AG04450 (cell line): Measurements from ENCODE around the gene ANO7. TPM values are rescaled to one million over a fixed set of nuclear protein-coding genes. Genes with fewer than 3 reads are reported as not detected.

ENCODE experiments used
- CTCF ChIA-PET: fragments of 300-600, 350-600 bp; formaldehyde crosslinking; extraction: SDS; loops from one replicate; lab custom pipeline; 2022; ENCODE audit warnings: antibody characterized with exemption, inconsistent platforms; lab: Charles Lee
- POLR2A ChIA-PET: fragments of 350-600 bp; formaldehyde crosslinking; extraction: SDS; loops from one replicate; lab custom pipeline; 2021; ENCODE audit warnings: antibody characterized with exemption, inconsistent platforms; lab: Yijun Ruan, JAX
- DNase-seq: peaks from one replicate; pipeline ENCODE4 v3.0.0-alpha.2; 2011; ENCODE audit warnings: low read depth, low spot score
- H3K27ac ChIP-seq: one replicate; pipeline ENCODE4 v1.5.1; 2012; ENCODE audit warnings: low read depth, low read length, control low read depth
- H3K27me3 ChIP-seq: one replicate; pipeline ENCODE4 v1.6.0; 2012; ENCODE audit warnings: low read length; ENCODE audit not compliant: control insufficient read depth, insufficient read depth
- H3K4me3 ChIP-seq: 2 replicates; pipeline ENCODE4 v1.5.1; 2011; ENCODE audit warnings: mild to moderate bottlenecking, low read depth, low read length, control low read depth
- H3K9me3 ChIP-seq: 2 replicates; pipeline ENCODE4 v1.5.1; 2012; ENCODE audit warnings: low read length; ENCODE audit not compliant: control insufficient read depth, insufficient read depth
- polyA plus RNA-seq: library from polyadenylated mRNA; depleted of rRNA; stranded (reverse); fragments of >200 nt; gene quantifications from 2 replicates; pipeline ENCODE4 v1.2.3, GENCODE V29; 2011
- TF ChIP-seq, protein P1 (sequence below): IDR thresholded peaks from 2 replicates; pipeline ENCODE4 v1.5.1; 2011; ENCODE audit warnings: low read depth, low read length, control low read depth, inconsistent platforms

ANO7 gene
- polyA plus RNA-seq, 1 experiment: 0.21 TPM

DNA sequence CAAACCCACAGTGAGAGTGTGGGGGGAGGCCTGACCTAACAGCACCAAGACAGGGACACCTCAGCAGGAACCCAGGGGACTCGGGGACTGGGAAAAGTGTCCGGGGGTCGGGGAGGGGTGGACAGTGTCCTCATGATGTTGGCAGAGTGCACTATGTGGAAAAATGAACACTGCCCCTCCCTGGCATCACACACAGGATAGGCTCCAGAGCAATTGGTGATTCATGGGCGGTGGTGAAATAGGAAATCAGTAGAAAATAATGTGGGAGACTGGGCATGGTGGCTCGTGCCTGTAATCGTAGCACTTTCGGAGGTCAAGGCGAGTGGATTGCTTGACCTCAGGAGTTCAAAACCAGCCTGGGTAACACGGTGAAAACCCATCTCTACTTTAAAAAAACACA, 3.6 kb upstream of the ANO7 start:
- Histone ChIP-seq H3K4me3 (no peak overlapping the region), H3K27me3 (peaks cover 8% of the 10 kb centered on the region), H3K27ac (no peak overlapping the region), H3K9me3 (no peaks in the 10 kb centered on the region; the same call in 1 of the 2 replicates)
- CTCF ChIA-PET: no interaction called here
- TF ChIP-seq, protein P1, sequence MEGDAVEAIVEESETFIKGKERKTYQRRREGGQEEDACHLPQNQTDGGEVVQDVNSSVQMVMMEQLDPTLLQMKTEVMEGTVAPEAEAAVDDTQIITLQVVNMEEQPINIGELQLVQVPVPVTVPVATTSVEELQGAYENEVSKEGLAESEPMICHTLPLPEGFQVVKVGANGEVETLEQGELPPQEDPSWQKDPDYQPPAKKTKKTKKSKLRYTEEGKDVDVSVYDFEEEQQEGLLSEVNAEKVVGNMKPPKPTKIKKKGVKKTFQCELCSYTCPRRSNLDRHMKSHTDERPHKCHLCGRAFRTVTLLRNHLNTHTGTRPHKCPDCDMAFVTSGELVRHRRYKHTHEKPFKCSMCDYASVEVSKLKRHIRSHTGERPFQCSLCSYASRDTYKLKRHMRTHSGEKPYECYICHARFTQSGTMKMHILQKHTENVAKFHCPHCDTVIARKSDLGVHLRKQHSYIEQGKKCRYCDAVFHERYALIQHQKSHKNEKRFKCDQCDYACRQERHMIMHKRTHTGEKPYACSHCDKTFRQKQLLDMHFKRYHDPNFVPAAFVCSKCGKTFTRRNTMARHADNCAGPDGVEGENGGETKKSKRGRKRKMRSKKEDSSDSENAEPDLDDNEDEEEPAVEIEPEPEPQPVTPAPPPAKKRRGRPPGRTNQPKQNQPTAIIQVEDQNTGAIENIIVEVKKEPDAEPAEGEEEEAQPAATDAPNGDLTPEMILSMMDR: no peak
- DNase-seq: no peak
- POLR2A ChIA-PET: no interaction called here

DNA sequence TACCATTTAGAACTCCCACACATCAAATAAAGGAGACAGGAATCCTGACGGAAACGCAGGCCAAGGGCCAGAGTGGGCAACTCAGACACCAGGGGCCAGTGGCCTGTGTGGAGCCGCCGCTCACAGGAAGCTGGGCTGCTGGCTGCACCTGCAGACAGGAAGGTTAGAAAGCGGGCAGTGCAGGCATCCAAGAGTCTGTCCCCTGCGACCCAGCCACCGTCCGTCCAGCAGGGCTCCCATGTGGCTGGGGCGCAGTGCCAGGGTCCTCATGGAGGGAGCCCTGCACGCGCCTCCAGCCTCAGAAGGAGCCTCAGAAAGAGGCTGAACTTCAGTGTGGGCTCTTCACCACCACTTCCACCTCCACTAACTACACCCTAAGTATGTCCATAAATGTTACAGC, 2.5 kb upstream of the ANO7 start:
- POLR2A ChIA-PET: no interaction called here
- Histone ChIP-seq H3K4me3 (no peak overlapping the region), H3K27ac (no peak overlapping the region), H3K27me3 (peaks cover 8% of the 10 kb centered on the region), H3K9me3 (no peaks in the 10 kb centered on the region; the same call in 1 of the 2 replicates)
- CTCF ChIA-PET: interaction anchor here (0.6 kb wide), 1 partner anchor 76 kb away, joined by 3 read pairs; no protein-coding TSS in a partner anchor
- TF ChIP-seq, protein P1: no peak
- DNase-seq: no peak

DNA sequence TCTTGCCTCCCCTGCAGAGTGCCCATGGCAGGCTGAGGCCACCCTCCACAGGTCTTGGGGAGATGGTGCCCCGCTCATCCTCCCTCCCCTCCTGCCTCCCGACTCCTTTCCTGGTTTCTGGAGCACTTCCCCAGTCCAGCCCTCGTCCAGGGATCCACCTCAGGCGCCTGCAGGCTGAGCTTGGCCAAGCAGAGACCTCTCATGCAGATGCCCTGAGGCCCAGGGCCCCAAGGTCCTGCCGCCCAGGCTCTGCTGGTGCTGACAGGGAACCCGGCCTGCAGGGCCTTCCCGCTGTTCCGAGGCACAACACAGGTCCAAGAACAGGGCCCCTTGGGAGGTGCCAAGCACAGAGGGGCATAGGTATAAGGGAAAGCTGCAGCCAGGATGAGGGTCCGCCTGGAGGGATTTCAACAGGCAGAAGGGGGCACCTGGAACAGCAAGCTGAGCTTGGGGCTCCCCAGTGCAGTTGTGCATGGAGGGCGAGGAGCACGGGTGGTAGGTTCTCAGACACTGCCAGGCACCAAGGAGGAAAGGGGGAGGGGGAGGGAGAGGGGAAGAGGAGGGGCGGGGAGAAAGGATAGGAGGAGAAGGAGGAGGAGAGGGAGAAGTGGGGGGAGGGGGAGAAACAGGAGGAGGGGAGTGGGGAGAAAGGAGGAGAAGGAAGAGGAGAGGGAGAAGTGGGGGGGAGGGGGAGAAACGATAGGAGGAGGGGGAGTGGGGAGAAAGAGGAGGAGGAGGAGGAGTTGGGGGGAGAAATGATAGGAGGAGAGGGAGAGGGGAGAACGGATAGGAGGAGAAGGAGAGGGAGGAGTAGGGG, 1.2 kb upstream of the ANO7 start:
- CTCF ChIA-PET: no interaction called here

DNA sequence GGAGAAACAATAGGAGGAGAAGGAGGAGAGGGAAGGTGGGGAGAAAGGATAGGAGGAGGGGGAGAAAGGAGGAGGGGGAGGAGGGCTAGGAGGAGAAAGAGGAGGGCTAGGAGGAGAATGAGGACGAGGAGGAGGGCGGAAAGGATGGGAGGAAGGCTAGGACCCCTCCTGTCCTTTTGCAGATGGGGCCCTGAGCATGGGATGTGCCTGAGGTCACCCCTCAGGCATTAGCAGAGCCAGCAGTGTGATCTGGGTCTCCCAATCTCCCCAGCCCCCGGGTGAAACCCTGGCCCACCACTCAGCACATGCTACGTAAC, 601 bp upstream of the ANO7 start:
- ChIA-PET CTCF (no interaction called here), POLR2A (no interaction called here)
- H3K4me3 ChIP-seq: no peak overlapping the region
- peaks cover 8% of the 10 kb centered on the region for H3K27me3 ChIP-seq
- H3K27ac ChIP-seq: no peak overlapping the region
- no peaks in the 10 kb centered on the region; the same call in 1 of the 2 replicates for H3K9me3 ChIP-seq
- TF ChIP-seq, protein P1: no peak
- DNase-seq: no peak

More for the DNA sequence above, 1.2 kb upstream of the ANO7 start:
- H3K4me3 ChIP-seq: no peak overlapping the region
- H3K9me3 ChIP-seq: no peaks in the 10 kb centered on the region; the same call in 1 of the 2 replicates
- no peak overlapping the region for H3K27ac ChIP-seq
- POLR2A ChIA-PET: no interaction called here
- TF ChIP-seq, protein P1: no peak
- DNase-seq: no peak
- peaks cover 8% of the 10 kb centered on the region for H3K27me3 ChIP-seq

DNA sequence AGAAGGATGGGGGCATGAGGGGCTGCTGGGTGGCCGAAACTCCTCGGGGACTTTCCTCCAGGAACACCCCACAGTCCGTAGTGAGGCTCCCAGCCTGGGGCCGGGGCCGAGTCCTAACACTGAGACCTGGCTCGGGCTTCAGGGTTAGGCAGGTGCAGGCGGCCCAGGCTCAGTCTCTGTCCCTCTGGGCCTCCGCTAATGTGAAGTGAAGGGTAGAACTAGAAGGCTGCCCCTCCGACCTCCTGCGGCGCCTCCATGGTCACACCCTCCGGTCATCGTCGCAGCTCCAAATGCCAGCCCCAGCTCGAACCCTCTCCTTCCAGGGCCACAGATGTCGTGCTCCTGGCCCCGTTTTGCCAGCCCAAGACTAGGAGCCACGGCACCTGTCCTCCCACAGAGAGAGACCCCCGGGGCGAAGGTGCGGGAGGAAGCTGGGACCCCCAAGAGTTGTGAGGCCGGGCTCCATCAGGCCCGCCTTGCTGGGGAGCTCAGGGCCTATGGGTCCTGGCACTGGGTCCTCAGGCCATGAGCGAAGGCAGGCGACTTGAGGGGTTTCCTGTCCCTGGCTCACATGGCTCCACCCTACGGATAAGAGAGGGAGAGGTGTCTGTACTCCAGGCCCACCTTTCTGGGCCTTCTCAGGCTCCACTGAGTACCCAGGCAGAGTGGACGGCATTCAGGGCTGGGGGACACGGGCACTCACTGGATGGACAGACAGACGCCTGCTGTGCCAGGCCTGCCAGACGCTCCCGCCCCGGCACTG, 797 bp downstream of the ANO7 start:
- TF ChIP-seq, protein P1: no peak
- Histone ChIP-seq H3K4me3 (no peak overlapping the region), H3K9me3 (no peaks in the 10 kb centered on the region; the same call in 1 of the 2 replicates), H3K27ac (no peak overlapping the region), H3K27me3 (peaks cover 8% of the 10 kb centered on the region)
- no peak for DNase-seq
- CTCF ChIA-PET: interaction anchor here (0.6 kb wide), 1 partner anchor 884 kb away, joined by 3 read pairs; no protein-coding TSS in a partner anchor
- POLR2A ChIA-PET: no interaction called here
